ENCODE measurements around the gene TRPM3.

The TRPM3 gene

DNA sequence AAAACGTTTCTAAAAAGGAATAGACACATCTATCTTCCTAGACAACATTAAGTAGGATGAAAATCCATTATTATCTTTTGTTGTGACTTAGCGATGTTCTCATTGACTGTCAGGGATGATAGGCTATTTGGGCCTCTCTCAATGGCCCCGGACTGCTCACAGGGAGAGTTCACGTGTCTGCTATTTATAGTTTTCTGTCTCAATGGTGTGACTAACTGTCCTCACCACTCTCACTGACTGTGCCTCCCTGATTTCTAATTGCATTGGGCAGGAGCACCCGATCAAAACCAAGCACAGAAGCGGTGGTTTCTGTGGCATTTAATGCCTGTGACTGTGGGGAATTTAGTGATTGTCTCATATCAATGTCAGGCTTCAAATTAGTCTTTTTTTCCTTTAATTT is 420.3 kb downstream of the TRPM3 start:
- TF ChIP-seq EZH2phosphoT487 (IDR thresholded peaks at IDR 0.05; ENCODE audit: low read depth): no peak
- TF ChIP-seq, protein P1, sequence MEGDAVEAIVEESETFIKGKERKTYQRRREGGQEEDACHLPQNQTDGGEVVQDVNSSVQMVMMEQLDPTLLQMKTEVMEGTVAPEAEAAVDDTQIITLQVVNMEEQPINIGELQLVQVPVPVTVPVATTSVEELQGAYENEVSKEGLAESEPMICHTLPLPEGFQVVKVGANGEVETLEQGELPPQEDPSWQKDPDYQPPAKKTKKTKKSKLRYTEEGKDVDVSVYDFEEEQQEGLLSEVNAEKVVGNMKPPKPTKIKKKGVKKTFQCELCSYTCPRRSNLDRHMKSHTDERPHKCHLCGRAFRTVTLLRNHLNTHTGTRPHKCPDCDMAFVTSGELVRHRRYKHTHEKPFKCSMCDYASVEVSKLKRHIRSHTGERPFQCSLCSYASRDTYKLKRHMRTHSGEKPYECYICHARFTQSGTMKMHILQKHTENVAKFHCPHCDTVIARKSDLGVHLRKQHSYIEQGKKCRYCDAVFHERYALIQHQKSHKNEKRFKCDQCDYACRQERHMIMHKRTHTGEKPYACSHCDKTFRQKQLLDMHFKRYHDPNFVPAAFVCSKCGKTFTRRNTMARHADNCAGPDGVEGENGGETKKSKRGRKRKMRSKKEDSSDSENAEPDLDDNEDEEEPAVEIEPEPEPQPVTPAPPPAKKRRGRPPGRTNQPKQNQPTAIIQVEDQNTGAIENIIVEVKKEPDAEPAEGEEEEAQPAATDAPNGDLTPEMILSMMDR (IDR thresholded peaks at IDR 0.05; ENCODE audit: low read depth, low read length): no peak
- Histone ChIP-seq H3K9me3 (ENCODE audit: insufficient read depth, low read length) (no peaks in the 10 kb centered on the region), H3K4me3 (ENCODE audit: low read length) (no peak overlapping the region), H3K9ac (ENCODE audit: low read length) (no peak overlapping the region), H3K4me2 (ENCODE audit: low read length) (no peak overlapping the region), H3K27ac (ENCODE audit: low read length) (no peak overlapping the region), H3K79me2 (ENCODE audit: low read length) (no peaks in the 10 kb centered on the region), H3K27me3 (ENCODE audit: low read depth, low read length) (no peaks in the 10 kb centered on the region), H3K4me1 (ENCODE audit: low read length) (peaks cover 3% of the 10 kb centered on the region; the same call in 1 of the 2 replicates), H4K20me1 (ENCODE audit: insufficient read depth, low read length) (no peaks in the 10 kb centered on the region), H3K36me3 (replicated peaks; ENCODE audit: low read depth, low read length) (no peaks in the 10 kb centered on the region), H2AFZ (ENCODE audit: low read depth, low read length) (no peak overlapping the region)

DNA sequence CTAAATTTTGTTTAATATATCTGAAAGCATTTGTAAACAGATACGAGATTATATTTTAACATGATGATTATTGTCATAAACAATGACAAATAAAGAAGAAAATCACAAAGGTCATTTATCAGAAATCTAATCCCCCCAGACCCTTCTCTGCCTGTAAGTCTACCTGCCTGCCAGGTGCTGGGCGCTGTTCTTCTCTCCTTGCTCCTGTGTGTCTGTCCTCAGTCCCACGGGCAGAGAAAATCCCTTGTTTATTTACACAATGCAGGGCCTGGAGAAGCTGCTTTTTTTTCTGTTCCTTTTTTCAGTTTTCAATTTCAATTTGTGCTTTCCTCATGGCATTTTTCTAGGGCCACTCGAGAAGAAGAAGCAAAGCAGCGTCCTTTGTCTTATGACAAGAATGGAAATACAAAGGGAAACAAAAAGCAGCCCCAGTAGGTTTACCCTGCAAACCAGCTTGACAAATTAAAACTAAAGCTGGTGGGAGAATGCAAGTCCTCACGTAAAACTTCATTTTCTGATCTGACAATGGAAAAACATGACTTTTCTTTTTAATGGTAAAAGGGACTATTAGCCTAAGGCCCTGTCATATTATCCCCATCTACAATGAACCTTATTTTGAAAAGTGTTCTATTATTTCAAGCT is 424.6 kb downstream of the TRPM3 start:
- H3K4me2 ChIP-seq (ENCODE audit: low read length): no peak overlapping the region
- no peak overlapping the region for H2AFZ ChIP-seq (ENCODE audit: low read depth, low read length)
- TF ChIP-seq EZH2phosphoT487 (IDR thresholded peaks at IDR 0.05; ENCODE audit: low read depth): no peak
- TF ChIP-seq, protein P1 (IDR thresholded peaks at IDR 0.05; ENCODE audit: low read depth, low read length): no peak
- H4K20me1 ChIP-seq (ENCODE audit: insufficient read depth, low read length): no peaks in the 10 kb centered on the region
- no peak overlapping the region for H3K27ac ChIP-seq (ENCODE audit: low read length)
- H3K4me3 ChIP-seq (ENCODE audit: low read length): no peak overlapping the region
- no peaks in the 10 kb centered on the region for H3K79me2 ChIP-seq (ENCODE audit: low read length)
- H3K27me3 ChIP-seq (ENCODE audit: low read depth, low read length): no peaks in the 10 kb centered on the region
- no peaks in the 10 kb centered on the region for H3K36me3 ChIP-seq (replicated peaks; ENCODE audit: low read depth, low read length)
- no peaks in the 10 kb centered on the region for H3K9me3 ChIP-seq (ENCODE audit: insufficient read depth, low read length)
- H3K4me1 ChIP-seq (ENCODE audit: low read length): peaks cover 3% of the 10 kb centered on the region; the same call in 1 of the 2 replicates
- no peak overlapping the region for H3K9ac ChIP-seq (ENCODE audit: low read length)

DNA sequence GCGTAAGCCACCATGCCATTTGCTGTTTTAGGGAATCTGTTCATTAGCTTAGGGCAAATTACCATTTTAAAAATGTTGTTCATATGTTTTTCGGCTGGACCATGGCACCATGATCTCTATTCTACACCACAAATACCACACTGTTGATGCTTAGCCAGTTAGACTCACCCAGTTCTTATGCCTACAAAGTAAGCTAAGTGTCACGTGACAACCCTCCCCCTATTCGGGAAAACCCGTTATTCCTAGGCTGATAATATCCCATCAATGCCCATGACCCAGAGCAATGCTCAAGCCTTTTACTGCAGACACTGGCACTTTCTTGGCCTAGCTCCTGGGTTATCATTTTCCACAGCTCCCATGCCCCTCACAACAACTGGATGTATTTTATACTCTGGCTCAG is 426.7 kb downstream of the TRPM3 start:
- Histone ChIP-seq H3K27ac (ENCODE audit: low read length) (no peak overlapping the region), H3K9ac (ENCODE audit: low read length) (no peak overlapping the region), H3K27me3 (ENCODE audit: low read depth, low read length) (peaks cover 4% of the 10 kb centered on the region; the same call in 1 of the 2 replicates), H3K36me3 (replicated peaks; ENCODE audit: low read depth, low read length) (no peaks in the 10 kb centered on the region), H3K4me3 (ENCODE audit: low read length) (no peak overlapping the region), H4K20me1 (ENCODE audit: insufficient read depth, low read length) (no peaks in the 10 kb centered on the region), H3K79me2 (ENCODE audit: low read length) (no peaks in the 10 kb centered on the region), H3K9me3 (ENCODE audit: insufficient read depth, low read length) (no peaks in the 10 kb centered on the region), H3K4me2 (ENCODE audit: low read length) (no peak overlapping the region), H2AFZ (ENCODE audit: low read depth, low read length) (no peak overlapping the region), H3K4me1 (ENCODE audit: low read length) (peaks cover 3% of the 10 kb centered on the region; the same call in 1 of the 2 replicates)
- TF ChIP-seq, protein P1 (IDR thresholded peaks at IDR 0.05; ENCODE audit: low read depth, low read length): no peak
- TF ChIP-seq EZH2phosphoT487 (IDR thresholded peaks at IDR 0.05; ENCODE audit: low read depth): no peak

DNA sequence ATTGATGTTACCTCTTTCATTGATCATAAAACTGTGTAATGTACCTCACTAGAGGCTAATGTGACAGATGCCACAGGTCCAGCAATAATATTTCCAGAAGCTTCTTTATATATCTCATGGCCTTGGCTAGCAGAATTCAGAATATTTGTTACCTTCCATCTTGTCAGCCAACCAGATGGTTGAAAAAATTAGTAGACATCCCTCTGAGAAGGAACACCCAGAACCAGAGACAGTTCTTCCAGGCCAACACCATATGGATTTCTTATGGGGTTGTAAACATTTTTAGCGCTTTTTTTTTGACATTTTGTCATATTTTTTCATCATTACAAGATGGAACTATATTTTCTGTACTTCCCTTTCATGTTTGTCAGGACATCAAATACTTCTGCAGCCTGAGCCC is 428.2 kb downstream of the TRPM3 start:
- H3K79me2 ChIP-seq (ENCODE audit: low read length): no peaks in the 10 kb centered on the region
- no peak overlapping the region for H3K4me3 ChIP-seq (ENCODE audit: low read length)
- no peak overlapping the region for H3K27ac ChIP-seq (ENCODE audit: low read length)
- H3K4me2 ChIP-seq (ENCODE audit: low read length): no peak overlapping the region
- peaks cover 3% of the 10 kb centered on the region; the same call in 1 of the 2 replicates for H3K4me1 ChIP-seq (ENCODE audit: low read length)
- no peak for TF ChIP-seq EZH2phosphoT487 (IDR thresholded peaks at IDR 0.05; ENCODE audit: low read depth)
- TF ChIP-seq, protein P1 (IDR thresholded peaks at IDR 0.05; ENCODE audit: low read depth, low read length): no peak
- H3K27me3 ChIP-seq (ENCODE audit: low read depth, low read length): peaks cover 4% of the 10 kb centered on the region; the same call in 1 of the 2 replicates
- no peak overlapping the region for H2AFZ ChIP-seq (ENCODE audit: low read depth, low read length)
- H3K9me3 ChIP-seq (ENCODE audit: insufficient read depth, low read length): no peaks in the 10 kb centered on the region
- H3K36me3 ChIP-seq (replicated peaks; ENCODE audit: low read depth, low read length): no peaks in the 10 kb centered on the region
- no peaks in the 10 kb centered on the region for H4K20me1 ChIP-seq (ENCODE audit: insufficient read depth, low read length)
- H3K9ac ChIP-seq (ENCODE audit: low read length): no peak overlapping the region

Data from OCI-LY3 (cell line).